Activated CD4-positive, alpha-beta memory T cell treated with anti-CD3 and anti-CD28 coated beads for 36 hours (primary cell): ENCODE data around the gene GULP1. TPM values are rescaled to one million over a fixed set of nuclear protein-coding genes. Genes with fewer than 3 reads are reported as not detected.

Experiments
- CTCF ChIA-PET: fragments of 350-600 bp; sonication (Branson Sonifier 250); formaldehyde crosslinking; loops from one replicate; lab custom pipeline; 2021; ENCODE audit warnings: antibody characterized with exemption, inconsistent platforms; lab: Charles Lee
- POLR2A ChIA-PET: fragments of 350-600 bp; sonication (Branson Sonifier 250); formaldehyde crosslinking; loops from one replicate; lab custom pipeline; 2021; ENCODE audit warnings: antibody characterized with exemption; lab: Charles Lee
- DNase-seq: peaks from one replicate; pipeline ENCODE4 v3.0.0-alpha.2; 2020
- H3K27ac Mint-ChIP-seq: one replicate; pipeline ENCODE4 v1.8.0; 2021; ENCODE audit warnings: mixed read lengths
- H3K27me3 Mint-ChIP-seq: one replicate; pipeline ENCODE4 v1.8.0; 2021; ENCODE audit warnings: mixed read lengths
- H3K36me3 Mint-ChIP-seq: one replicate; pipeline ENCODE4 v1.8.0; 2021; ENCODE audit warnings: mixed read lengths
- H3K4me1 Mint-ChIP-seq: one replicate; pipeline ENCODE4 v1.8.0; 2021; ENCODE audit warnings: low read depth, mixed read lengths
- H3K4me3 Mint-ChIP-seq: one replicate; pipeline ENCODE4 v1.8.0; 2021; ENCODE audit warnings: mild to moderate bottlenecking, mixed read lengths
- H3K9me3 Mint-ChIP-seq: one replicate; pipeline ENCODE4 v1.8.0; 2021; ENCODE audit warnings: mixed read lengths
- intact Hi-C: fragments of 100-400 bp; cut with micrococcal nuclease; formaldehyde crosslinking; loops from one replicate; pipeline ENCODE4 v1.15.1; 2023
- total RNA-seq, 2 experiments: library from RNA; stranded (reverse); gene quantifications; one replicate each; pipeline ENCODE4 v1.2.3, GENCODE V29; 2021

GULP1 gene
- total RNA-seq, 2 experiments from 2014 or later, result not detected

DNA sequence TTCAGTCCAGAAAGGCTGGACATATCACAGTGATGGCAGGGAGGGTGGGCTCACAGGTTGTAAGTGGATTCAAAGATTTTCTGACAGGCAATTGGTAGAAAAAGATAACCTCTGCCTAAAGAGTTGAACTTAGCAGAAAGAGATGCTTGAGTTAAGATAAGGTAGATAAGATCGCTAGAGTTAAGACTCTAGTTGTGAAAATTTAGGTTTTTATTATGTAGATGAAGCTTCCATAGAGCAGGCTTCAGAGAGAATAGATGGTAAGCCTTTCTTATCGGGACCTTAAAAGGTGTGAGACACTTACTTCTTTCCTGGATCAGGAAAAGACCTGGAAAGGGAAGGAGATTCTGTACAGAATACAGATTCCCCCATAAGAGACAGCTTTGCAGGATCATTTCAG is 134.4 kb downstream of the GULP1 start:
- no peaks in the 10 kb centered on the region for H3K9me3 Mint-ChIP-seq
- no peaks in the 10 kb centered on the region for H3K36me3 Mint-ChIP-seq
- no peak overlapping the region for H3K27ac Mint-ChIP-seq
- no peak for DNase-seq
- ChIA-PET POLR2A (no interaction called here), CTCF (no interaction called here)
- H3K27me3 Mint-ChIP-seq, result no peaks in the 10 kb centered on the region
- H3K4me3 Mint-ChIP-seq, result no peak overlapping the region
- H3K4me1 Mint-ChIP-seq, result no peaks in the 10 kb centered on the region
- intact Hi-C loops, result no loop called here

DNA sequence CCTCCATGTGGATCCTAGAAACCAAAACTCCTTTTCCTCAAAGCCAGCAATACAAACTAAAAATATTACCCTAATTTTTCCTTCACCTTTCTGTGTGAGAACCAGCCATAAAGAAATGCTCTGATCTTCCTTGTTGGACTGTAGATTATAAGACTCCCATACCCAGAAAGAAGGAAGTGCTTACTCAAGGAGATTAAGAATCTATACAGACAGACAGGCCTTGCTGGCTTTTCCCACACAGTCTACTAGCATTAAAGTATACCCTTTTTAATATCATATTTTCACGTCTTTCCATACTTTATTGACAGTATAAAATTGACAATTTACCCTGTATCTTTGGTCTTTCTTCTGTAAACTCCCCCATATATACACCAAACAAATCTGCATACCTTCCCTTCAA is 139.0 kb downstream of the GULP1 start:
- H3K9me3 Mint-ChIP-seq, result no peaks in the 10 kb centered on the region
- no peak overlapping the region for H3K27ac Mint-ChIP-seq
- CTCF ChIA-PET, result no interaction called here

DNA sequence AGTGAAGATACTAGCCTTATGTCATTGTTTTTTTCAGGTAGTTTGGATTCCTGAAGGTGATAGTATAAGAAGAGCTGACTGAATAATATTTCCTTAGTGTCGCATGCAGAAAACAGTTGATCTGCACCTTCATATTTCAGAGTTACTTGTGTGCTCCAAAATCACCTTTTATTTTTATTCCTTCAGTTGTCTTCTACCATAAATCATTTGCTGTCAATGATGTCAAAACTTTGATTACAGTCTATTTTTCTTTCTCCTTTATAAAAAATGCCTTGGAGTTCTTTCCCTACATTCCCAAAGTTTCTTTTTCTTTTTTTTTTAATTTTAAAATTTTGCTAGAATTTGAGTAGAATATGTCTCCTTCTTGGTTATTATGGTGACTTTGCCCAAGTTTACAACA is 142.3 kb downstream of the GULP1 start:
- intact Hi-C loops, result no loop called here
- no peaks in the 10 kb centered on the region for H3K36me3 Mint-ChIP-seq
- H3K4me3 Mint-ChIP-seq, result no peak overlapping the region
- no peak overlapping the region for H3K27ac Mint-ChIP-seq
- DNase-seq, result no peak
- H3K27me3 Mint-ChIP-seq, result no peaks in the 10 kb centered on the region
- POLR2A ChIA-PET, result no interaction called here
- CTCF ChIA-PET, result no interaction called here
- H3K4me1 Mint-ChIP-seq, result no peaks in the 10 kb centered on the region
- H3K9me3 Mint-ChIP-seq, result peaks cover 3% of the 10 kb centered on the region

More for the DNA sequence above, 139.0 kb downstream of the GULP1 start:
- H3K36me3 Mint-ChIP-seq, result no peaks in the 10 kb centered on the region
- intact Hi-C loops, result no loop called here
- no peak for DNase-seq
- POLR2A ChIA-PET, result no interaction called here
- no peak overlapping the region for H3K4me3 Mint-ChIP-seq
- H3K4me1 Mint-ChIP-seq, result no peaks in the 10 kb centered on the region
- no peaks in the 10 kb centered on the region for H3K27me3 Mint-ChIP-seq

DNA sequence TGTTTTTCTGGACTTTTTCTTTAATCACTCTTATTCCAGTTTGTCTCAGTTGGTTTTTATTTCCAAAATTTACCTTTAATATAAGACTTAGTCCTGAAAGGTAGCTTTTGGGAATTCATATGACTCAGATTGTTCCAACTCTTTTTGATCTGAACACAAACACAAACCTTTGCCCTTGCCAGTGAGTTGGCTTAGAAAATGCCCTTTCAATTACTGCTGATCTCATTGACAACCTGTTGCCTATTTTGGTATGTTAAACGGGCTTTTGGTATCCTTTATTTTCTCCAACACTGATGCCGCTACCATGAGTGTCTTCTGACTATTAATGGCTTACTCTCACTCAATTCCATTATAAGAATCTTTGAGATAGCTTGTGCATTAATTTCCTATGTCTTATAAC is 143.4 kb downstream of the GULP1 start:
- POLR2A ChIA-PET, result no interaction called here
- Mint-ChIP-seq H3K9me3 (peaks cover 3% of the 10 kb centered on the region), H3K4me1 (no peaks in the 10 kb centered on the region), H3K27ac (no peak overlapping the region), H3K27me3 (no peaks in the 10 kb centered on the region), H3K36me3 (no peaks in the 10 kb centered on the region), H3K4me3 (no peak overlapping the region)
- intact Hi-C loops, result no loop called here
- CTCF ChIA-PET, result no interaction called here
- DNase-seq, result no peak

DNA sequence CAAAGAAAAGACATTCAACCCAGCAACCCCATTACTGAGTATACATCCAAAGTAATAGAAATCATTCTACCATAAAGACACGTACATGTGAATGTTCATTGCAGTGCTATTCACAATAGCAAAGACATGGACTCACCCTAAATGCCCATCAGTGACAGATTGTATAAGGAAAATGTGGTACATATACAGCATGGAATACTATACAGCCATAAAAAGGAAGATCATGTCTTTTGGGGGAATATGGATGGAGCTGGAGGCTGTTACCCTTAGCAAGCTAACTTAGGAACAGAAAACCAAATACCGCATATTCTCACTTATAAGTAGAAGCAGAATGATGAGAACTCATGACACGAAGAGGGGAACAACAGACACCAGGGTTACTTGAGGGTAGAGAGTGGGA is 145.9 kb downstream of the GULP1 start:
- Mint-ChIP-seq H3K27me3 (no peaks in the 10 kb centered on the region), H3K9me3 (peaks cover 3% of the 10 kb centered on the region), H3K4me1 (no peaks in the 10 kb centered on the region), H3K4me3 (no peak overlapping the region), H3K27ac (no peak overlapping the region), H3K36me3 (no peaks in the 10 kb centered on the region)
- no peak for DNase-seq
- ChIA-PET POLR2A (no interaction called here), CTCF (no interaction called here)
- intact Hi-C loops, result no loop called here

DNA sequence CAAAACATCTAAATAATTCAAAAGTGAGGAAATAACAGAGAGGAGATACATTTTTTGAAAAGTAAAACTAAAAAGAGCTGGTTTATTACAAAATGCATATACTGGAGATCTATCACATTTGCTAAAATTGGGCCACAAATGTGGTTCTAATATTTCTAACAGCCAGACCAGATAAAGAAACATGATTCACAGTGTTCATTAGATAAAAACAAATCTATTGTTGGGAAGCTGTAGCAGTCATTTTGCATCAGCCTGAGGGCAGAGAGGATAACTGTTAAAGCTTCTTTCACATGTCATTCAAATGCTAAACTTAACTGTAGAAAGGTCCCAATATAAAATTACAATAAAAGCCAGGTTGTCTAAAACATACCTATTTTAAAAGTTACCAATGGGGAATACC is 148.3 kb downstream of the GULP1 start:
- Mint-ChIP-seq H3K4me1 (no peaks in the 10 kb centered on the region), H3K4me3 (no peak overlapping the region), H3K36me3 (no peaks in the 10 kb centered on the region), H3K27ac (no peak overlapping the region), H3K27me3 (no peaks in the 10 kb centered on the region), H3K9me3 (peaks cover 3% of the 10 kb centered on the region)
- CTCF ChIA-PET, result no interaction called here
- intact Hi-C loops, result no loop called here
- DNase-seq, result no peak
- POLR2A ChIA-PET, result interaction anchor here (0.6 kb wide), 1 partner anchor 703 kb away, joined by 3 read pairs; no protein-coding TSS in a partner anchor

DNA sequence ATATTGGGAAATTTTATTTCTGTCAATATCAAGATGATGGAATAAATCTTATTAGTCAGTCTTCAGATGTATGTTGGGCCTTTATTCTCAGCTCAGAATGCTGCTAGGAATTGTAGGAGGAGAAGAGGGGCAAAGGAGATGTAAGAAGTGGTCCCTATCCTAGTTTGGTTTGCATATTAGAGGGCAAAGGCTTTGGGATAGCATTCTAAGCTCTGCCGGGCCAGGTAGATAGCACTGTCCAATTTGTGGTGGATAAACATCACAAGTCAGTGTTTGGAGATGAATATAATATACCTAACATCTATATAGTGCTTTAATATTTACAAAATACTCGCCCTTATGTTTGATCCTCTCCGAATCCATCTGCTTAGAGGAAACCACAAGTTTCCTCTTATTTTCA is 149.2 kb downstream of the GULP1 start:
- H3K4me1 Mint-ChIP-seq, result no peaks in the 10 kb centered on the region

DNA sequence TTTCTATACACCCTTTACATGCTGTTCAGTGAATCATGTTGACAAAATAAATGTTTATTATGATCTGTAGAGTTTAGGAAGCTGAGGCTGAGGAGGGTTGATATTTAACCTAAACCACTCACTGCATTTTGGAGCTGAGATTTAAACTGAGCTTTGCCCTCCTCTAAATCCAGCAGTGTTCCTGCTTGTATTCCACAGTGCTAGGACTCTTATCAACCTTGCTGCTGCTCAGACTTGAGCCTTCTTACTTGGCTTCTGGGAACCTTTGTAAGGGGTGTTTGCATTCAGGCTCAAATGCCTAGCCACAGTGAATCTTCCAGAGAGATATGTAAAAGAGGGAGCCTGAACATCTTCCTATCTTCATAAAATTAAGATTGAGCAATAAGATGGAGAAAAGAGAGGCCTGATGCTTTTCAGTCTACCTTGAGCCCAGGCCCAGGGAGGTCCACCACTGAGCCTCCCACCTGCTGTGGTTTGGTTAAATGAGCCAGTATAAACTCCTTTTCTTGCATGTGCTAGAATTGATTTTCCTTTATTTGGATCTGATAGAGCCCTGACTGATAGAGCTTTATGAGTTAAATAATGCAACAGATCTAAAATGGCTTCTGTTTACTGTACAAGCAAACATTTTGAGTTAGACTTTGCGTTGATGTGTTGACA is 149.7 kb downstream of the GULP1 start:
- intact Hi-C loops, result no loop called here
- Mint-ChIP-seq H3K4me3 (no peak overlapping the region), H3K36me3 (no peaks in the 10 kb centered on the region), H3K27ac (no peak overlapping the region), H3K4me1 (no peaks in the 10 kb centered on the region), H3K27me3 (no peaks in the 10 kb centered on the region), H3K9me3 (peaks cover 3% of the 10 kb centered on the region)
- DNase-seq, result no peak
- ChIA-PET POLR2A (no interaction called here), CTCF (no interaction called here)

More for the DNA sequence above, 149.2 kb downstream of the GULP1 start:
- Mint-ChIP-seq H3K4me3 (no peak overlapping the region), H3K36me3 (no peaks in the 10 kb centered on the region), H3K9me3 (peaks cover 3% of the 10 kb centered on the region), H3K27ac (no peak overlapping the region), H3K27me3 (no peaks in the 10 kb centered on the region)
- intact Hi-C loops, result no loop called here
- DNase-seq, result no peak
- ChIA-PET POLR2A (no interaction called here), CTCF (no interaction called here)

DNA sequence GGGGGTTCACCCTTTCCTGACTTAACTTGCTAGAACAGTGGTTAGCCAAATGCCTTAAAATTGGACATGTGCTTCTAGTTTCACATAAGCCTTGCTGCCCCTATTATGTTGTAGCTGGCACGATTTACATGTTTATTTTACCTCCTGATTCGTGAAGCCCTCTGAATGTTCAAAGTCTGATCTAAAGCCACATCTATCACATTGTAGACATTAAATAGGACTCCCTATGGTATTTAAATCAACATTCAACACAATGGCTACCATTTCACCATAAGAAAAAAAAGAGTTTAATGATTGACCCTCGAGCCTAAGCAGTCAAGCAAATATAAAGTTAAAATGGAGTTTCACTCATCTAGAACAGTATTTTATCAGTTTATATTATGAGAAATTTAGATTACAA is 151.5 kb downstream of the GULP1 start:
- Mint-ChIP-seq H3K9me3 (no peaks in the 10 kb centered on the region), H3K27me3 (no peaks in the 10 kb centered on the region), H3K4me3 (no peak overlapping the region), H3K36me3 (no peaks in the 10 kb centered on the region), H3K27ac (no peak overlapping the region), H3K4me1 (no peaks in the 10 kb centered on the region)
- POLR2A ChIA-PET, result interaction anchor here (0.6 kb wide), 1 partner anchor 36 kb away, joined by 3 read pairs; no protein-coding TSS in a partner anchor
- CTCF ChIA-PET, result no interaction called here
- no peak for DNase-seq
- intact Hi-C loops, result no loop called here

DNA sequence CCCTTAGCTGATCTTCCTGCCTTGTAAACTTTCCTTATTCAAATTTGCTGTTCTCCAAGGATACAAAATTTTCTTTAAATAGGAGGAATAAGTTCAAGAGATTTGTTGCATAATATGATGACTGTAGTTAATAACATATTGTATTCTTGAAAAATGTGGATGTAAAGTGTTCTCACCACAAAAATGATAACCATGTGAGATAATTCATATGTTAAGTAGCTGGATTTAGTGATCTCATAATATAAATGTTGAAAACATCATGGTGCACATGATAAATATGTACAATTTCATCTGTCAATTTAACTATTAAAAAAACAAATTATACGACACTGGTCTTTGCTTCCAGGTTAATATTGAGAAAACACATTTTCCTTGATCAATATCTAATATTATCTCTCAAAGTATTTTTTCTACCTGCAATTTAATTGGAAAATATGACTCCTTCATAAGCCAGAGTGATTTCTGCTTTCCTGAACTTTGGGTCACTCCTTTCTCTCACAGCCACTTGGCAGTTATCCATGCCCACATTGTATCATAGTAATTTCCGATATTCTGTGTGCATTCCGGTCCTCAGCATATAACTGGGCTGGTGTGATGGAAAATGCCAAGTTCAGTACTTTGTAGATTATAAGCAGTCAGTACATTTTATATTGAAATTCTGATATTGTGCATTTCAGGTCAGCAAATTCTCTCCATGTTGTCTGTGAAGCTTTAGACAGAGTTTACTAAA is 152.6 kb downstream of the GULP1 start:
- Mint-ChIP-seq H3K27ac (no peak overlapping the region), H3K36me3 (no peaks in the 10 kb centered on the region), H3K27me3 (no peaks in the 10 kb centered on the region), H3K4me3 (no peak overlapping the region), H3K4me1 (no peaks in the 10 kb centered on the region), H3K9me3 (no peaks in the 10 kb centered on the region)
- POLR2A ChIA-PET, result no interaction called here
- intact Hi-C loops, result no loop called here
- CTCF ChIA-PET, result no interaction called here
- DNase-seq, result no peak

DNA sequence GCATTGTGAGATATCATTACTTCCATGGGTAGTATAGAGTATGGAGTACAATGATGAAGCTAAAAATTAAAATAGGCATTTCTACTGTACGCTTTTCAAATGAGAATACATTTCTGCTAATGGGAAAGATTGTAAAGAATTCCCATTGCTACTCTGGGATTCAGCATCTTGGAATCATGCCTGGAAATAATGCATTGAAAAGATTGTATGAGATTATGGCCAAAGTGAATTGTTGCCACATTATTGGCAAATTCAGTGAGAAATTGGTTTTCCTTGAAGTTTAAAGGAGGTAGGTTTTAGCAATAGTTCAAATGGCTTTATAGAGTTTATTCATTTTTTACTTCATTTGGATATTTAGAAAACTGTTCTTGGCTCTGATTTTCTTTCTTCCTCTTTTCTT is 157.9 kb downstream of the GULP1 start:
- ChIA-PET POLR2A (no interaction called here), CTCF (interaction anchor here (0.7 kb wide), 1 partner anchor 244 kb away, joined by 3 read pairs; no protein-coding TSS in a partner anchor)
- Mint-ChIP-seq H3K4me1 (no peaks in the 10 kb centered on the region), H3K36me3 (no peaks in the 10 kb centered on the region), H3K4me3 (no peak overlapping the region), H3K27ac (no peak overlapping the region), H3K27me3 (no peaks in the 10 kb centered on the region), H3K9me3 (no peaks in the 10 kb centered on the region)
- DNase-seq, result no peak
- intact Hi-C loops, result no loop called here

DNA sequence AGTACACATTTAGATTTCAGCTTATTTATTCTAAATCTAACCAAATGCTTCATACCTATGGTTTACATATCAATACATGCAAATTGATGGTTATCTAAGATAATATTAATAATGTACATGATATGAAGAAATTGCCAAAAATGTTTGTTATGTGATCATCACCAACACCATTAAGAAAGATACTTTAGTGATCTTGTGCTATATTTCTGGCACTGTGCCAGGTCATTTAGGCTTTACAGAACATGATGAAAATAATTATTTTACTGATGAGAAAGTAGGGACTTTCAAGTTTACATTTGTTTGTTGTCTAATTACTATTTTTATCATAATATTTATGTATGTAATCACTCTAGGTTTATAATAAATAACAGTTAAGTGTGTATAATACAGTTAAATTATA is 158.3 kb downstream of the GULP1 start:
- CTCF ChIA-PET, result interaction anchor here (0.7 kb wide), 1 partner anchor 244 kb away, joined by 3 read pairs; no protein-coding TSS in a partner anchor
- no peak overlapping the region for H3K4me3 Mint-ChIP-seq
- POLR2A ChIA-PET, result interaction anchor here (0.7 kb wide), 1 partner anchor 1053 kb away, joined by 3 read pairs; no protein-coding TSS in a partner anchor

More for the DNA sequence above, 158.3 kb downstream of the GULP1 start:
- no peak for DNase-seq
- Mint-ChIP-seq H3K27me3 (no peaks in the 10 kb centered on the region), H3K4me1 (no peaks in the 10 kb centered on the region), H3K27ac (no peak overlapping the region), H3K36me3 (no peaks in the 10 kb centered on the region), H3K9me3 (no peaks in the 10 kb centered on the region)
- intact Hi-C loops, result no loop called here
